K562 (cell line): ENCODE results near the gene SIGLEC5. TPM values are rescaled to one million over a fixed set of nuclear protein-coding genes. Genes with fewer than 3 reads are reported as not detected.

Source experiments
- ARNT ChIP-seq, 2 experiments: fragments of 450-650 bp; IDR thresholded peaks; 2 replicates each; pipeline ENCODE4 v1.6.1; 2016; ENCODE audit warnings: mild to moderate bottlenecking in 1 of 2
- ASH1L ChIP-seq: fragments of 450-650 bp; IDR thresholded peaks from 2 replicates; pipeline ENCODE4 v1.6.1; 2018; ENCODE audit warnings: borderline replicate concordance, mild to moderate bottlenecking, low read depth; ENCODE audit not compliant: partially characterized antibody
- BDP1 ChIP-seq: IDR thresholded peaks from 3 replicates; pipeline ENCODE4 v1.6.1; 2011; ENCODE audit not compliant: insufficient read length, insufficient read depth
- BMI1 ChIP-seq: fragments of 150-350 bp; IDR thresholded peaks from 2 replicates; pipeline ENCODE4 v1.6.1; 2014; ENCODE audit warnings: low read length
- CBX1 ChIP-seq: sonication (generic); IDR thresholded peaks from 2 replicates; pipeline ENCODE4 v1.6.1; 2016; ENCODE audit warnings: antibody characterized with exemption, low read depth, mild to moderate bottlenecking
- EGR1 ChIP-seq: fragments of 450-650 bp; conservative IDR thresholded peaks from 2 replicates; pipeline ENCODE4 v1.6.1; 2017; ENCODE audit warnings: mild to moderate bottlenecking
- FUS ChIP-seq: fragments of 200-400 bp; formaldehyde crosslinking; optimal IDR thresholded peaks from 2 replicates; pipeline ENCODE3; 2017; ENCODE audit warnings: low read depth, low read length
- HOXB6 ChIP-seq: fragments of 250-450 bp; sonication (Bioruptor Pico); IDR thresholded peaks from 2 replicates; pipeline ENCODE4 v1.5.1; 2022; ENCODE audit warnings: mild to moderate bottlenecking, borderline replicate concordance
- MCM3 ChIP-seq: fragments of 450-650 bp; IDR thresholded peaks from 2 replicates; pipeline ENCODE4 v1.6.1; 2016
- NR2C2 ChIP-seq, 2 experiments: fragments of 200-800 bp in 1 of 2; sonication (Bioruptor generic) in 1 of 2; sonication (generic) in 1 of 2; formaldehyde crosslinking in 1 of 2; IDR thresholded peaks; 2 replicates each; pipeline versions ENCODE4 v1.6.1 to v1.8.0; 2016 to 2022; ENCODE audit warnings: mild to moderate bottlenecking in 1 of 2, missing compliant biosample characterization in 1 of 2, missing genetic modification characterization in 1 of 2, missing genetic modification reagents in 1 of 2
- PCBP2 ChIP-seq: fragments of 200-400 bp; formaldehyde crosslinking; IDR thresholded peaks from 2 replicates; pipeline ENCODE4 v1.6.1; 2018; ENCODE audit warnings: low read length, low read depth, mild to moderate bottlenecking, moderate library complexity; ENCODE audit not compliant: poor library complexity, severe bottlenecking
- RBM34 ChIP-seq: fragments of 200-400 bp; formaldehyde crosslinking; IDR thresholded peaks from 2 replicates; pipeline ENCODE4 v1.6.1; 2018; ENCODE audit warnings: low read length, borderline replicate concordance; ENCODE audit not compliant: insufficient read depth
- SMAD3 ChIP-seq: fragments of 450-650 bp; formaldehyde crosslinking; conservative IDR thresholded peaks from 2 replicates; pipeline ENCODE4 v1.4.0; 2020; ENCODE audit warnings: mild to moderate bottlenecking
- SMARCA5 ChIP-seq: fragments of 450-650 bp; IDR thresholded peaks from 2 replicates; pipeline ENCODE4 v1.6.1; 2016
- TCF7L2 ChIP-seq: fragments of 150-350 bp; IDR thresholded peaks from 2 replicates; pipeline ENCODE4 v1.6.1; 2016; ENCODE audit warnings: low read depth, mild to moderate bottlenecking, low read length, moderate library complexity
- TEAD1 ChIP-seq, 2 experiments: fragments of 450-650 bp in 1 of 2; sonication (generic) in 1 of 2; formaldehyde crosslinking; IDR thresholded peaks; 2 replicates each; pipeline versions ENCODE4 v1.4.0 to v1.8.0; 2020 to 2022; ENCODE audit warnings: mild to moderate bottlenecking in 2 of 2, missing genetic modification reagents in 1 of 2
- TGIF2 ChIP-seq: sonication (generic); formaldehyde crosslinking; IDR thresholded peaks from 2 replicates; pipeline ENCODE4 v1.8.1; 2022; ENCODE audit warnings: mild to moderate bottlenecking, missing genetic modification reagents, moderate library complexity
- ZNF184 ChIP-seq: sonication (generic); formaldehyde crosslinking; IDR thresholded peaks from 2 replicates; pipeline ENCODE4 v1.5.0; 2020; ENCODE audit warnings: missing genetic modification reagents
- ZNF586 ChIP-seq: fragments of 450-650 bp; formaldehyde crosslinking; conservative IDR thresholded peaks from 2 replicates; pipeline ENCODE4 v1.4.0; 2020; ENCODE audit warnings: mild to moderate bottlenecking, moderate library complexity
- ZNF75A ChIP-seq: fragments of 450-650 bp; formaldehyde crosslinking; IDR thresholded peaks from 2 replicates; pipeline ENCODE4 v1.4.0; 2020; ENCODE audit warnings: mild to moderate bottlenecking
- polyA plus RNA-seq, 8 experiments: library from polyadenylated mRNA; depleted of rRNA in 4 of 8; stranded (reverse) in 5 of 8; unstranded in 3 of 8; fragments of >200 nt; fragmentation: Nextera tagmentation in 2 of 8; fragmentation: Illumina TruSeq in 1 of 8; extraction: Ambion mirVana in 2 of 8; extraction: Trizol in 1 of 8; gene quantifications; 2 replicates each; pipeline versions ENCODE4 v1.2.1 to v1.2.3, GENCODE V29; 2011 to 2014; ENCODE audit warnings: inconsistent platforms in 1 of 8, missing spikeins in 1 of 8
- total RNA-seq, 7 experiments: library from RNA; depleted of rRNA in 6 of 7; stranded (reverse); fragments of >200 nt in 6 of 7; fragmentation: Illumina TruSeq in 2 of 7; extraction: Trizol in 2 of 7; gene quantifications; 2 replicates each; pipeline versions ENCODE4 v1.2.1 to v1.2.3, GENCODE V29; 2011 to 2021; ENCODE audit warnings: low replicate concordance in 1 of 7
- TF ChIP-seq, protein P1 (sequence below): sonication (generic); formaldehyde crosslinking; IDR thresholded peaks from 2 replicates; pipeline ENCODE4 v1.8.0; 2022; ENCODE audit warnings: missing genetic modification reagents, mild to moderate bottlenecking, borderline replicate concordance
- TF ChIP-seq, protein P2 (sequence below): sonication (generic); formaldehyde crosslinking; IDR thresholded peaks from 2 replicates; pipeline ENCODE4 v1.8.0; 2022; ENCODE audit warnings: mild to moderate bottlenecking, missing genetic modification reagents
- TF ChIP-seq, protein P3 (sequence below): fragments of 450-650 bp; formaldehyde crosslinking; conservative IDR thresholded peaks from 2 replicates; pipeline ENCODE4 v1.4.0; 2022; ENCODE audit warnings: mild to moderate bottlenecking, missing genetic modification characterization

The SIGLEC5 gene
- total and polyA plus RNA-seq, 9 of the 15 experiments (the other 6 are each of a cell fraction or from before 2014, with no cell fraction given) = 0.14 TPM; not detected in 8

DNA sequence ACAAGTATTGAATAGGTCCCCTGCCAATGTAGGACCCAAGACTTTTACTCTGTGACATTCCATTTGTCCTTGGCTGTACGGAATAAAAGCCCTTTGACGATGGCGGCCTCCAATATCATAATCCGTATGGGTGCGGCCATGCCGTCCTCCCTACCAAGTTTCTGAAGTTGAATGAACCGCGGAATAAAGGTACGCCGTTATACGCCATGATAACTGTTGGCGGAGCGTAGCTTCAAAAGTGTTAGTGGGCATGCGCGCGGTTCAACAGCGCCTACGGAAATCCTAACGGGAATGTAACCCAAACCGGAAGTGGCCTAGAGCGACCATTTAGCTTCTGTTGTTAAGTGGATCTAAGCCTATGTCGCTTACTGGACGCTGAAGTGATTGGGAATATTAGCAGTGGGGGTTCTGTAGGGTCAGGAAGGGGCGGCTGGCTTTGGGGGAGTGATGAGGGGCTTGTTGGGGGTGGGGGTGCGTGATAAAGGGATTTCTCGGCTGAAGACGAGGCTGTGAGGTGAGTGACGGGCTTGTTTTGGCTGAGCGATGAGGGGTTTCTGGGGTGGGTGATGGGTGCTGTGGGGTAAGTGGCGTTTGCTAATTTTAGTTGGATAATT, 59.1 kb downstream of the SIGLEC5 start, which contains the start of gene ZNF175 (continued):
- TF ChIP-seq ARNT (IDR thresholded peaks at IDR 0.05) = 0 out of 4 replicates have a peak, but pooled peaks have one; percentile 25 to 45
- TF ChIP-seq, protein P1, sequence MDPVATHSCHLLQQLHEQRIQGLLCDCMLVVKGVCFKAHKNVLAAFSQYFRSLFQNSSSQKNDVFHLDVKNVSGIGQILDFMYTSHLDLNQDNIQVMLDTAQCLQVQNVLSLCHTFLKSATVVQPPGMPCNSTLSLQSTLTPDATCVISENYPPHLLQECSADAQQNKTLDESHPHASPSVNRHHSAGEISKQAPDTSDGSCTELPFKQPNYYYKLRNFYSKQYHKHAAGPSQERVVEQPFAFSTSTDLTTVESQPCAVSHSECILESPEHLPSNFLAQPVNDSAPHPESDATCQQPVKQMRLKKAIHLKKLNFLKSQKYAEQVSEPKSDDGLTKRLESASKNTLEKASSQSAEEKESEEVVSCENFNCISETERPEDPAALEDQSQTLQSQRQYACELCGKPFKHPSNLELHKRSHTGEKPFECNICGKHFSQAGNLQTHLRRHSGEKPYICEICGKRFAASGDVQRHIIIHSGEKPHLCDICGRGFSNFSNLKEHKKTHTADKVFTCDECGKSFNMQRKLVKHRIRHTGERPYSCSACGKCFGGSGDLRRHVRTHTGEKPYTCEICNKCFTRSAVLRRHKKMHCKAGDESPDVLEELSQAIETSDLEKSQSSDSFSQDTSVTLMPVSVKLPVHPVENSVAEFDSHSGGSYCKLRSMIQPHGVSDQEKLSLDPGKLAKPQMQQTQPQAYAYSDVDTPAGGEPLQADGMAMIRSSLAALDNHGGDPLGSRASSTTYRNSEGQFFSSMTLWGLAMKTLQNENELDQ (CRISPR knock-in tag) = no peak
- TF ChIP-seq TCF7L2 = peak; percentile 99
- peak; percentile 75 for TF ChIP-seq ASH1L
- TF ChIP-seq PCBP2 = no peak
- TF ChIP-seq, protein P2, sequence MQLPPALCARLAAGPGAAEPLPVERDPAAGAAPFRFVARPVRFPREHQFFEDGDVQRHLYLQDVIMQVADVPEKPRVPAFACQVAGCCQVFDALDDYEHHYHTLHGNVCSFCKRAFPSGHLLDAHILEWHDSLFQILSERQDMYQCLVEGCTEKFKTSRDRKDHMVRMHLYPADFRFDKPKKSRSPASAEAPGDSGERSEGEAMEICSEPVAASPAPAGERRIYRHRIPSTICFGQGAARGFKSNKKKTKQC (CRISPR knock-in tag) = no peak
- no peak for TF ChIP-seq TGIF2
- TF ChIP-seq BDP1 = no peak
- no peak for TF ChIP-seq ZNF586
- no peak for TF ChIP-seq NR2C2 (CRISPR knock-in tag; IDR thresholded peaks at IDR 0.05)
- peak; percentile 92 for TF ChIP-seq NR2C2 (tag; IDR thresholded peaks at IDR 0.05)
- TF ChIP-seq HOXB6 (CRISPR knock-in tag) = no peak
- TF ChIP-seq BMI1 = no peak
- TF ChIP-seq SMARCA5 = no peak
- no peak for TF ChIP-seq SMAD3 (CRISPR knock-in tag)
- no peak for TF ChIP-seq ZNF75A
- no peak for TF ChIP-seq CBX1
- TF ChIP-seq TEAD1 (CRISPR knock-in tag; IDR thresholded peaks at IDR 0.05) = peak in 1 of 2 experiments; percentile 43; a peak in 2 of 4 replicates
- TF ChIP-seq MCM3 = no peak
- no peak for TF ChIP-seq FUS
- no peak for TF ChIP-seq ZNF184
- TF ChIP-seq EGR1 = no peak
- TF ChIP-seq, protein P3, sequence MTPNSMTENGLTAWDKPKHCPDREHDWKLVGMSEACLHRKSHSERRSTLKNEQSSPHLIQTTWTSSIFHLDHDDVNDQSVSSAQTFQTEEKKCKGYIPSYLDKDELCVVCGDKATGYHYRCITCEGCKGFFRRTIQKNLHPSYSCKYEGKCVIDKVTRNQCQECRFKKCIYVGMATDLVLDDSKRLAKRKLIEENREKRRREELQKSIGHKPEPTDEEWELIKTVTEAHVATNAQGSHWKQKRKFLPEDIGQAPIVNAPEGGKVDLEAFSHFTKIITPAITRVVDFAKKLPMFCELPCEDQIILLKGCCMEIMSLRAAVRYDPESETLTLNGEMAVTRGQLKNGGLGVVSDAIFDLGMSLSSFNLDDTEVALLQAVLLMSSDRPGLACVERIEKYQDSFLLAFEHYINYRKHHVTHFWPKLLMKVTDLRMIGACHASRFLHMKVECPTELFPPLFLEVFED = no peak
- no peak for TF ChIP-seq RBM34
